HFFc6 (cell line): Measurements from ENCODE around the gene SRRM5. TPM values are rescaled to one million over a fixed set of nuclear protein-coding genes. Genes with fewer than 3 reads are reported as not detected.
"Not testable (repeated sequence)": the region's sequence is repeated elsewhere in the genome, so short reads cannot be mapped to it uniquely, and the experiment has no call there.

ENCODE experiments used
- DNase-seq: peaks from one replicate; pipeline ENCODE4 v3.0.0-alpha.2; 2018
- H3K27ac Mint-ChIP-seq: 2 replicates; pipeline ENCODE4 v1.8.0; 2020; ENCODE audit warnings: mild to moderate bottlenecking, mixed read lengths
- H3K27me3 Mint-ChIP-seq: 2 replicates; pipeline ENCODE4 v1.8.0; 2021; ENCODE audit warnings: mild to moderate bottlenecking, moderate library complexity, mixed read lengths; ENCODE audit not compliant: insufficient read depth
- H3K36me3 Mint-ChIP-seq: 2 replicates; pipeline ENCODE4 v1.8.0; 2021; ENCODE audit warnings: low read depth, mixed read lengths
- H3K4me1 Mint-ChIP-seq: 2 replicates; pipeline ENCODE4 v1.8.0; 2020; ENCODE audit warnings: low read depth, mixed read lengths
- H3K4me3 Mint-ChIP-seq: 2 replicates; pipeline ENCODE4 v1.8.0; 2020; ENCODE audit warnings: mild to moderate bottlenecking, moderate library complexity, mixed read lengths
- H3K9me3 Mint-ChIP-seq: 2 replicates; pipeline ENCODE4 v1.8.0; 2020; ENCODE audit warnings: mild to moderate bottlenecking, mixed read lengths
- CTCF ChIP-seq: fragments of 200-600 bp; sonication (generic); IDR thresholded peaks from 2 replicates; pipeline ENCODE4 v1.5.0; 2021; ENCODE audit warnings: antibody characterized with exemption, mild to moderate bottlenecking
- total RNA-seq, 6 experiments: library from RNA; stranded (reverse); fragmentation: NEBNext Ultra II Directional; extraction: Animal tissue kit (Norgen Biotek cat#: 25700); gene quantifications; 2 replicates in 1 of 6; 3 replicates in 5 of 6; pipeline ENCODE4 v1.2.3, GENCODE V29; 2021

Gene SRRM5
- total RNA-seq, 6 experiments from 2014 or later = 0.11 to 0.31 (median 0.21) TPM; not detected in 1

GRCh38 chr19:43586346-43586745, 25.5 kb upstream of the SRRM5 start:
- no peaks in the 10 kb centered on the region; the same call in none of the 2 replicates for H3K27me3 Mint-ChIP-seq
- TF ChIP-seq CTCF = no peak
- H3K27ac Mint-ChIP-seq = no peak overlapping the region
- no peak overlapping the region for H3K4me3 Mint-ChIP-seq
- DNase-seq = no peak
- peaks cover 27% of the 10 kb centered on the region for H3K36me3 Mint-ChIP-seq
- no peaks in the 10 kb centered on the region for H3K9me3 Mint-ChIP-seq
- H3K4me1 Mint-ChIP-seq = 0 out of 2 replicates have a peak, but pooled peaks cover 7% of the 10 kb centered on the region

GRCh38 chr19:43587029-43587428, 24.9 kb upstream of the SRRM5 start:
- H3K4me1 Mint-ChIP-seq, H3K27ac Mint-ChIP-seq, H3K4me3 Mint-ChIP-seq, H3K27me3 Mint-ChIP-seq, DNase-seq, H3K9me3 Mint-ChIP-seq: not testable (repeated sequence)
- H3K36me3 Mint-ChIP-seq = peaks cover 27% of the 10 kb centered on the region

- peaks cover 38% of the 10 kb centered on the region for H3K36me3 Mint-ChIP-seq
These were observed 22.6 kb upstream of the SRRM5 start for GRCh38 chr19:43589277-43589676.

GRCh38 chr19:43589678-43590077, 22.2 kb upstream of the SRRM5 start:
- Mint-ChIP-seq H3K27me3 (peaks cover 2% of the 10 kb centered on the region), H3K4me3 (no peak overlapping the region), H3K27ac (no peak overlapping the region), H3K4me1 (peaks cover 11% of the 10 kb centered on the region), H3K9me3 (no peaks in the 10 kb centered on the region), H3K36me3 (peaks cover 38% of the 10 kb centered on the region)
- TF ChIP-seq CTCF = no peak
- no peak for DNase-seq

More at GRCh38 chr19:43589277-43589676, 22.6 kb upstream of the SRRM5 start:
- peaks cover 15% of the 10 kb centered on the region for H3K4me1 Mint-ChIP-seq
- H3K4me3 Mint-ChIP-seq = no peak overlapping the region
- no peak overlapping the region for H3K27ac Mint-ChIP-seq
- peaks cover 2% of the 10 kb centered on the region for H3K27me3 Mint-ChIP-seq
- DNase-seq = no peak
- no peaks in the 10 kb centered on the region for H3K9me3 Mint-ChIP-seq
- no peak for TF ChIP-seq CTCF

- Mint-ChIP-seq H3K9me3 (no peaks in the 10 kb centered on the region), H3K4me3 (no peak overlapping the region), H3K36me3 (peaks cover 28% of the 10 kb centered on the region), H3K27ac (no peak overlapping the region), H3K4me1 (peaks cover 12% of the 10 kb centered on the region), H3K27me3 (peaks cover 5% of the 10 kb centered on the region)
- DNase-seq = no peak
- TF ChIP-seq CTCF = no peak
These were observed 19.8 kb upstream of the SRRM5 start for GRCh38 chr19:43591904-43592772.

GRCh38 chr19:43592800-43593350, 19.0 kb upstream of the SRRM5 start:
- no peak overlapping the region for H3K27ac Mint-ChIP-seq
- H3K4me1 Mint-ChIP-seq = peaks cover 19% of the 10 kb centered on the region
- no peak overlapping the region for H3K4me3 Mint-ChIP-seq
- peaks cover 28% of the 10 kb centered on the region for H3K36me3 Mint-ChIP-seq
- H3K27me3 Mint-ChIP-seq = peaks cover 5% of the 10 kb centered on the region
- H3K9me3 Mint-ChIP-seq = no peaks in the 10 kb centered on the region
- DNase-seq = no peak
- TF ChIP-seq CTCF = no peak
